GM21717 (cell line): ENCODE results near the gene PARP3.

ENCODE experiments used
- ATAC-seq: cut with Tn5 transposase; IDR thresholded peaks from one replicate; pipeline ENCODE4 v1.9.1; 2021; ENCODE audit warnings: mild to moderate bottlenecking, moderate library complexity; ENCODE audit not compliant: unreplicated experiment

Gene PARP3

GRCh38 chr3:51947215-51947900 is 5.2 kb downstream of the PARP3 start:
- no peak for ATAC-seq

- ATAC-seq, result no peak
These were observed 5.9 kb downstream of the PARP3 start for GRCh38 chr3:51948016-51948580.

GRCh38 chr3:51949121-51949520 is 7.0 kb downstream of the PARP3 start:
- ATAC-seq, result no peak

GRCh38 chr3:51950899-51951298 is 8.7 kb downstream of the PARP3 start:
- no peak for ATAC-seq

DNA sequence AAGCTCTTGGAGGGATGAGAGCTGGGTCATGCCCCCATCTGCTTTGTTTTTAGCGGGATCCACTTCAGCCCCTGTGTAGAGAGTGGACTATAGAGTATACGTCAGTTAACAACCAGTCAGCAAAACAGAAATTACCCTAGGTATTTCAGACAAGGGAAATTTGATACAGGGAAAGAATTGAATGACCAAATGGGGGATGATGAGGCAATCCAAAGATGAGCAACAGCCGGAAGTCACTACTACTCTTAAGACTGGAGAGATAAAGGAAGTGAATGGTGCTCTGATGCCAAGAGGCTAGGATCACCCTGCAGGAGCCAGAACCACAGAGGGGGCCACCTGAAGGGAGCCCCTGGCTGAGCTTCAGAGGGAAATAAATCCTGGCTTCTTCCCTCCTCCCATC is 11.3 kb downstream of the PARP3 start:
- no peak for ATAC-seq

DNA sequence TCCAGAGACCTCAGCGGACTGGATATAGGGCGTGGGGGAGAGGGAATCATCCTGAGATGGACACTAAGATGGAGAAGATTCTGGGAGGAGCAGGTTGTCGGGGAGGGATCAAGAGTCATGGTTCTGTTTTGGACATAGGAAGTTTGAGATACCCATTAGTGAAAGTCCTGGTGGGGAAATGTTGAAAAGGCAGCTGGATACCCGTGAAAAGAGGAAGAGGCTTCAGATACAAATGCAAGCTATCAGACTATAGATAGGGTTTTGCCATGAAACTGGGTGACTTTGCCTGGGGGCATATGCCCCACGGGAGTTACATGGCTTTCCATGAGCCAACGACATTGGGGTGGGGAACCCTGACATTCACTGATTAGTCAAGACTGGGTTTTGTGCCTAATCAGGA is 11.9 kb downstream of the PARP3 start:
- no peak for ATAC-seq

DNA sequence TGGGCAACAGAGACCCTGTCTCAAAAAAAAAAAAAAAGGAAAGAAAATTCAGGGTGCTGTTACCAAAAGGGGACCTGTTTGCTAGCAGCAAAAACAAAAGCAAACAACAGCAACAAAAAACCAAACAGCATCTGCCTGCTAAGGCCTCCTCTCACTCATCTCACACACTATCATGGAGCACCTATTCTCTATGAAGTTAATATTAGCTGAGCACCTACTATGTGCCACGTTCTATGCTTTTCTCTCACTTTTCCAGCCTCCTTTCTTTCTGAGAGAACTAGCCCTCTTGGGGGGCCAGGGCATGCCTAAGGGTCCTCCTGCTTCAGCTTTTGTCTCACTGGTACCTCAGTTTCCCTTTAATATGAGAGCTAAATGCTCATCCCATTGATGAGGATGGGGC is 12.6 kb downstream of the PARP3 start:
- no peak for ATAC-seq

GRCh38 chr3:51955175-51955892 is 13.2 kb downstream of the PARP3 start, which contains the start of gene GPR62:
Gene GPR62 (plus strand): TSS chr3:51955381. CDS start chr3:51955653, 272 bp downstream.
- no peak for ATAC-seq

- ATAC-seq, result no peak
These were observed 14.0 kb downstream of the PARP3 start for GRCh38 chr3:51955893-51956770.

DNA sequence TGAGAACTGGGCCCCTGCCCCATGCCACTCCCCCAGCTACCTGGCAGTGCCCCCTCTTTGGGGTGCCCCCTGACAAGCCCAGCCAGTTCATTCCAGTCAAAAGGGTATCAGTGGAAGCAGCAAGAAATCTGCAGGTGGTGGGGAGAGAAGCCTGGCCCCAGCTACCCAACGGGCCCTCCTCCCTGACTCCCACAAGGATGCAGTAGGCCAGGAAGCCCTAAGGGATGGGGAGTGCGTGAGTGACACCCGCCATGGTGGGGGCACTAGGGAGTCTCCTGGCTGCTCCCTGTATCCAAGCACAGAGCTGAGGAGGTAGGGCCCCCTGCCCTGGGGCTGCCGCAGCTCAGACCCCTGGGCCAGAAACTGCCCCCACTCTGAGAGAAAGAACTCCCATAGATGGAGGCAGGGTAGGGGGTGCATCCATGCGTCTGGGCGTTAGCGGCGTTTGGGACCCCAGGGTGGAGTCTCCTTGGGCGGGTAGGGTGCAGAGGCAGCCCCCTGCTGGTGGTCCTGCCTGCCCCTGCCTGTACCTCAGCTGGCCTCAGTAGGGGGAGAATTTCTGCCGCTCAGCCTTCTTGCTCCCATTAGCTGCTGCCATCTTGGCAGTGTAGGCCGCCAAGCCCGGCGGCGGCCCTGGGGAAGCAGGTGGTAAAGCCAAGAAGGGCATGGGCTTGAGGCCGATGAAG is 15.5 kb downstream of the PARP3 start:
- no peak for ATAC-seq

DNA sequence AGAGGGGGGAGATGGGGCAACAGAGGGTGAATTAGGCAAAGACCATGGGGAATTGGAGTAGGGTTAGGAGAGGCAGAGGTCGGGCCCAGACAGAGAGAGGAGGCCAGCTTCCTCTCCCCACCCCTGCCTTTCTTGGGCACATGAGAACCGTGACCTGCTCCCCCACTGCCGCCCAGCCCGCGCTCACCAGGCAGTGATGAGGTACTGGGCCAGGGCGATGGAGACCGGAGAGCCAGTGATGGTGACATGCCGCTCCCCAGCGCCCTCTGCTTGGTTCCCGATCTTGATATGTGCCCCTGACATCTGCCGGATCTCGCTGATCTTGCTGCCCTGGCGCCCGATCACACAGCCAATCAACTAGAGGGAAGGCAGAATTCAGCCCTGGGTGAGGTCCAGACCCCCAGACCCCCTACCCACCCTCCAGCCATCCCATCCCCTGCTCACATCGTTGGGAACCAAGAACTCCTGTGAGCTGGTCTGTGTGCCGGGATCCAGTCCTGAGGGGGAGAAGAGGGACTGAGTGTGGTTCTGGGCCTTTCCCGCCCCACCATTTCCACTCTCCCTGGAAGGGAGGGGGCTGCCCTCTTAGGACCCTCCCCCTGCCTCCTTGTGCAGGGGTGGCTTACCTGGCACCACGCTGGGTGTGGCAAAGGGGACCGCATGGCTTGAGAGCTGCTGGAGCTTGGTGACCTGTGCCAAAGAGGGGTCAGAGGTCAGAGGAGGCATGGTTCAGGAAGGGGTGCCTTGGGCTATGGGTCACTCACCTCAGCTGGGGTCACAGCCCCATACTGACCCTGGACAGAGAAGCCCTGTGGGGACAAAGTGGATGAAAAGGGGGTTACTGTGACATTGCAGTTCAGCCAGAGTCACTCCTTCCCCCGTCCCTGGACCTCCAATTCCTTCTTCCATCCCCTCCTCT is 16.7 kb downstream of the PARP3 start:
- ATAC-seq, result no peak

DNA sequence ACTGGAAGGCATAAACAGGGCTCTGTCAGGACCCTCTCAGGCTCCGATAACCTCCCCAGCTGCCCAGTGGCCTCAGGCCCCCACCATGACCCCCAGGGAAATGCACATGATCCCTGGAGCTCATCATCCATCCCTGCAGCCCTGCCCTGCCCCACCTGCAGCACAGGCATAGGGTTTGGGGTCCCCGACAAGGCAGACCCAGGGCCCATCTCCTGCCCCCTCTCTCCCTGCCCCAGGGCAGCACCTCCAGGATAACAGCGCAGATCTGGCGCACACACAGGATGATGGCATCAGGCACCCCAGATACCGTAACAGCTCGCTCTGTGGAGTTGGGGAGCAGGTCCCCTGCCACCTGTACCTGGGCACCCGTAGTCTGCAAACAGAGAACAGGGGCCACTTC is 17.5 kb downstream of the PARP3 start:
- ATAC-seq, result no peak

DNA sequence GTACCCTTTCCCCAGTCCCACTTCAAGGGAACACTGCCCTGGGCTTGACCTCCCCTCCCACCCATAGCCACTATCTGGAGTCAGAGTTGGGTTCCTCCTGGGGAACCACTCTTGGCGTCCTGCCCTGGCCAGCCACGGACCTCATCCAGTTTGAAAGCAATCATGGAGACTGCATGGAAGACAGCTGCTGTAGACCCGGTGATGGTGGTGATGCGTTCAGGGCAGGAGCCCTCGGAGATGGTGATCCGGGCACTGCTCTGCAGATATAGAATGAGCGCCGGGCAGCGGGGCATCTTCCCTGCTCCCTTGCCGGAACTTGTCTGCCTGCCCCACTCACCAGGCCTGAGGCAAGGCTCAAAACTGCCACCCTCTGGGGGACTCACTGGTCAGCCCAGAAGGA is 18.2 kb downstream of the PARP3 start:
- no peak for ATAC-seq

- no peak for ATAC-seq
These were observed 18.8 kb downstream of the PARP3 start for GRCh38 chr3:51961011-51961410.

- no peak for ATAC-seq
These were observed 19.7 kb downstream of the PARP3 start for GRCh38 chr3:51961602-51962569.

- no peak for ATAC-seq
These were observed 20.8 kb downstream of the PARP3 start for GRCh38 chr3:51962854-51963530.

- ATAC-seq, result no peak
These were observed 21.8 kb downstream of the PARP3 start for GRCh38 chr3:51963951-51964451.

- no peak for ATAC-seq
These were observed 22.4 kb downstream of the PARP3 start for GRCh38 chr3:51964521-51964920.
